GOT3 (cell line): ENCODE data around the gene RXRB.

Experiments used
- DNase-seq: peaks from one replicate; lab custom pipeline; 2025; ENCODE audit warnings: mixed read lengths; lab: John Stamatoyannopoulos, UW

Gene RXRB

GRCh38 chr6:33176906-33177305 lies 23.6 kb downstream of the RXRB start:
- no peak for DNase-seq

- no peak for DNase-seq
These were observed 24.9 kb downstream of the RXRB start for GRCh38 chr6:33175436-33176069.

- no peak for DNase-seq
These were observed 25.7 kb downstream of the RXRB start for GRCh38 chr6:33174784-33175183.

- DNase-seq: no peak
These were observed 26.8 kb downstream of the RXRB start for GRCh38 chr6:33173535-33174180.

- no peak for DNase-seq
These were observed 27.6 kb downstream of the RXRB start for GRCh38 chr6:33172688-33173534.

GRCh38 chr6:33171880-33172687 lies 28.4 kb downstream of the RXRB start:
- DNase-seq: no peak

GRCh38 chr6:33171016-33171879 lies 29.2 kb downstream of the RXRB start:
- no peak for DNase-seq

GRCh38 chr6:33170176-33171015 lies 30.1 kb downstream of the RXRB start:
- DNase-seq: no peak

GRCh38 chr6:33169291-33170175 lies 30.9 kb downstream of the RXRB start:
- no peak for DNase-seq

GRCh38 chr6:33168639-33169038 lies 31.8 kb downstream of the RXRB start:
- DNase-seq: no peak

- DNase-seq: no peak
These were observed 32.2 kb downstream of the RXRB start for GRCh38 chr6:33168284-33168601.

GRCh38 chr6:33167374-33168283 lies 32.8 kb downstream of the RXRB start:
- no peak for DNase-seq

GRCh38 chr6:33166811-33167210 lies 33.7 kb downstream of the RXRB start:
- no peak for DNase-seq

GRCh38 chr6:33166363-33166762 lies 34.1 kb downstream of the RXRB start:
- DNase-seq: no peak

GRCh38 chr6:33165581-33166258 lies 34.7 kb downstream of the RXRB start:
- no peak for DNase-seq

GRCh38 chr6:33164665-33165373 lies 35.6 kb downstream of the RXRB start:
- DNase-seq: no peak

GRCh38 chr6:33164176-33164575 lies 36.3 kb downstream of the RXRB start:
- no peak for DNase-seq
